ENCODE results near the gene CCN6.

- TF ChIP-seq, protein P1, sequence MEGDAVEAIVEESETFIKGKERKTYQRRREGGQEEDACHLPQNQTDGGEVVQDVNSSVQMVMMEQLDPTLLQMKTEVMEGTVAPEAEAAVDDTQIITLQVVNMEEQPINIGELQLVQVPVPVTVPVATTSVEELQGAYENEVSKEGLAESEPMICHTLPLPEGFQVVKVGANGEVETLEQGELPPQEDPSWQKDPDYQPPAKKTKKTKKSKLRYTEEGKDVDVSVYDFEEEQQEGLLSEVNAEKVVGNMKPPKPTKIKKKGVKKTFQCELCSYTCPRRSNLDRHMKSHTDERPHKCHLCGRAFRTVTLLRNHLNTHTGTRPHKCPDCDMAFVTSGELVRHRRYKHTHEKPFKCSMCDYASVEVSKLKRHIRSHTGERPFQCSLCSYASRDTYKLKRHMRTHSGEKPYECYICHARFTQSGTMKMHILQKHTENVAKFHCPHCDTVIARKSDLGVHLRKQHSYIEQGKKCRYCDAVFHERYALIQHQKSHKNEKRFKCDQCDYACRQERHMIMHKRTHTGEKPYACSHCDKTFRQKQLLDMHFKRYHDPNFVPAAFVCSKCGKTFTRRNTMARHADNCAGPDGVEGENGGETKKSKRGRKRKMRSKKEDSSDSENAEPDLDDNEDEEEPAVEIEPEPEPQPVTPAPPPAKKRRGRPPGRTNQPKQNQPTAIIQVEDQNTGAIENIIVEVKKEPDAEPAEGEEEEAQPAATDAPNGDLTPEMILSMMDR (IDR thresholded peaks at IDR 0.05; ENCODE audit: poor library complexity, severe bottlenecking), result no peak
- TF ChIP-seq MXI1 (conservative IDR thresholded peaks at IDR 0.05; ENCODE audit: poor library complexity, severe bottlenecking) (no peak), SMC3 (conservative IDR thresholded peaks at IDR 0.05; ENCODE audit: poor library complexity) (no peak), REST (IDR thresholded peaks at IDR 0.05; ENCODE audit: borderline replicate concordance) (no peak)
Measured at GRCh38 chr6:112007805-112008204, 46.1 kb upstream of the CCN6 start.

Data from neural cell (in vitro differentiated cells).